H1 (cell line): ENCODE data around the gene KRTAP9-6. TPM values are rescaled to one million over a fixed set of nuclear protein-coding genes. Genes with fewer than 3 reads are reported as not detected.

ENCODE experiments used
- EGR1 ChIP-seq: IDR thresholded peaks from 2 replicates; pipeline ENCODE4 v1.6.1; 2011; ENCODE audit warnings: low read depth, low read length, borderline replicate concordance
- EP300 ChIP-seq, 2 experiments: IDR thresholded peaks; 1 replicate in 1 of 2; 2 replicates in 1 of 2; pipeline ENCODE4 v1.6.1; 2011 to 2012; ENCODE audit warnings: low read depth in 2 of 2, low read length in 2 of 2, mild to moderate bottlenecking in 2 of 2, borderline replicate concordance in 1 of 2, inconsistent platforms in 1 of 2, moderate library complexity in 1 of 2
- NANOG ChIP-seq: IDR thresholded peaks from 2 replicates; pipeline ENCODE4 v1.6.1; 2011; ENCODE audit warnings: low read length, low read depth, mild to moderate bottlenecking, inconsistent platforms; ENCODE audit not compliant: insufficient read depth, poor library complexity, severe bottlenecking
- RAD21 ChIP-seq, 2 experiments: IDR thresholded peaks in 1 of 2; conservative IDR thresholded peaks in 1 of 2; 2 replicates each; pipeline ENCODE4 v1.6.1; 2011; ENCODE audit warnings: low read depth in 2 of 2, low read length in 2 of 2, improper control_type of control experiment in 1 of 2, inconsistent platforms in 1 of 2, mild to moderate bottlenecking in 1 of 2, moderate library complexity in 1 of 2
- RNF2 ChIP-seq: fragments of 200-900, 300-1000 bp; sonication (generic); IDR thresholded peaks from 2 replicates; pipeline ENCODE4 v1.7.1; 2016; ENCODE audit warnings: borderline replicate concordance, low read depth, mild to moderate bottlenecking, antibody characterized with exemption, low read length; ENCODE audit not compliant: poor library complexity, severe bottlenecking; ENCODE audit errors: missing control alignments
- polyA plus RNA-seq, 7 experiments: library from polyadenylated mRNA; depleted of rRNA in 3 of 7; stranded (reverse) in 5 of 7; unstranded in 2 of 7; fragments of >200 nt in 5 of 7; fragments of 200-250 nt in 2 of 7; gene quantifications; 1 replicate in 5 of 7; 2 replicates in 1 of 7; 4 replicates in 1 of 7; pipeline versions ENCODE4 v1.2.1 to v1.2.3, GENCODE V29; 2011 to 2013; ENCODE audit warnings: missing spikeins in 2 of 7, mixed read lengths in 2 of 7
- total RNA-seq: library from RNA; stranded (reverse); fragmentation: NEBNext Ultra II Directional; extraction: Animal tissue kit (Norgen Biotek cat#: 25700); gene quantifications from 2 replicates; pipeline ENCODE4 v1.2.1, GENCODE V29; 2021
- TF ChIP-seq, protein P1 (sequence below): fragments of 300-600 bp; sonication (generic); IDR thresholded peaks from 2 replicates; pipeline ENCODE4 v1.7.1; 2012; ENCODE audit warnings: low read length, moderate library complexity, mild to moderate bottlenecking, inconsistent platforms; ENCODE audit not compliant: insufficient replicate concordance
- TF ChIP-seq, protein P2 (sequence below): IDR thresholded peaks from 2 replicates; pipeline ENCODE4 v1.6.1; 2012; ENCODE audit warnings: low read length, inconsistent platforms

The KRTAP9-6 gene
- total and polyA plus RNA-seq, 2 of the 8 experiments (the other 6 are each of a cell fraction or from before 2014, with no cell fraction given): not detected

GRCh38 chr17:41308251-41308917 is 43.2 kb downstream of the KRTAP9-6 start (continued):
- TF ChIP-seq, protein P1, sequence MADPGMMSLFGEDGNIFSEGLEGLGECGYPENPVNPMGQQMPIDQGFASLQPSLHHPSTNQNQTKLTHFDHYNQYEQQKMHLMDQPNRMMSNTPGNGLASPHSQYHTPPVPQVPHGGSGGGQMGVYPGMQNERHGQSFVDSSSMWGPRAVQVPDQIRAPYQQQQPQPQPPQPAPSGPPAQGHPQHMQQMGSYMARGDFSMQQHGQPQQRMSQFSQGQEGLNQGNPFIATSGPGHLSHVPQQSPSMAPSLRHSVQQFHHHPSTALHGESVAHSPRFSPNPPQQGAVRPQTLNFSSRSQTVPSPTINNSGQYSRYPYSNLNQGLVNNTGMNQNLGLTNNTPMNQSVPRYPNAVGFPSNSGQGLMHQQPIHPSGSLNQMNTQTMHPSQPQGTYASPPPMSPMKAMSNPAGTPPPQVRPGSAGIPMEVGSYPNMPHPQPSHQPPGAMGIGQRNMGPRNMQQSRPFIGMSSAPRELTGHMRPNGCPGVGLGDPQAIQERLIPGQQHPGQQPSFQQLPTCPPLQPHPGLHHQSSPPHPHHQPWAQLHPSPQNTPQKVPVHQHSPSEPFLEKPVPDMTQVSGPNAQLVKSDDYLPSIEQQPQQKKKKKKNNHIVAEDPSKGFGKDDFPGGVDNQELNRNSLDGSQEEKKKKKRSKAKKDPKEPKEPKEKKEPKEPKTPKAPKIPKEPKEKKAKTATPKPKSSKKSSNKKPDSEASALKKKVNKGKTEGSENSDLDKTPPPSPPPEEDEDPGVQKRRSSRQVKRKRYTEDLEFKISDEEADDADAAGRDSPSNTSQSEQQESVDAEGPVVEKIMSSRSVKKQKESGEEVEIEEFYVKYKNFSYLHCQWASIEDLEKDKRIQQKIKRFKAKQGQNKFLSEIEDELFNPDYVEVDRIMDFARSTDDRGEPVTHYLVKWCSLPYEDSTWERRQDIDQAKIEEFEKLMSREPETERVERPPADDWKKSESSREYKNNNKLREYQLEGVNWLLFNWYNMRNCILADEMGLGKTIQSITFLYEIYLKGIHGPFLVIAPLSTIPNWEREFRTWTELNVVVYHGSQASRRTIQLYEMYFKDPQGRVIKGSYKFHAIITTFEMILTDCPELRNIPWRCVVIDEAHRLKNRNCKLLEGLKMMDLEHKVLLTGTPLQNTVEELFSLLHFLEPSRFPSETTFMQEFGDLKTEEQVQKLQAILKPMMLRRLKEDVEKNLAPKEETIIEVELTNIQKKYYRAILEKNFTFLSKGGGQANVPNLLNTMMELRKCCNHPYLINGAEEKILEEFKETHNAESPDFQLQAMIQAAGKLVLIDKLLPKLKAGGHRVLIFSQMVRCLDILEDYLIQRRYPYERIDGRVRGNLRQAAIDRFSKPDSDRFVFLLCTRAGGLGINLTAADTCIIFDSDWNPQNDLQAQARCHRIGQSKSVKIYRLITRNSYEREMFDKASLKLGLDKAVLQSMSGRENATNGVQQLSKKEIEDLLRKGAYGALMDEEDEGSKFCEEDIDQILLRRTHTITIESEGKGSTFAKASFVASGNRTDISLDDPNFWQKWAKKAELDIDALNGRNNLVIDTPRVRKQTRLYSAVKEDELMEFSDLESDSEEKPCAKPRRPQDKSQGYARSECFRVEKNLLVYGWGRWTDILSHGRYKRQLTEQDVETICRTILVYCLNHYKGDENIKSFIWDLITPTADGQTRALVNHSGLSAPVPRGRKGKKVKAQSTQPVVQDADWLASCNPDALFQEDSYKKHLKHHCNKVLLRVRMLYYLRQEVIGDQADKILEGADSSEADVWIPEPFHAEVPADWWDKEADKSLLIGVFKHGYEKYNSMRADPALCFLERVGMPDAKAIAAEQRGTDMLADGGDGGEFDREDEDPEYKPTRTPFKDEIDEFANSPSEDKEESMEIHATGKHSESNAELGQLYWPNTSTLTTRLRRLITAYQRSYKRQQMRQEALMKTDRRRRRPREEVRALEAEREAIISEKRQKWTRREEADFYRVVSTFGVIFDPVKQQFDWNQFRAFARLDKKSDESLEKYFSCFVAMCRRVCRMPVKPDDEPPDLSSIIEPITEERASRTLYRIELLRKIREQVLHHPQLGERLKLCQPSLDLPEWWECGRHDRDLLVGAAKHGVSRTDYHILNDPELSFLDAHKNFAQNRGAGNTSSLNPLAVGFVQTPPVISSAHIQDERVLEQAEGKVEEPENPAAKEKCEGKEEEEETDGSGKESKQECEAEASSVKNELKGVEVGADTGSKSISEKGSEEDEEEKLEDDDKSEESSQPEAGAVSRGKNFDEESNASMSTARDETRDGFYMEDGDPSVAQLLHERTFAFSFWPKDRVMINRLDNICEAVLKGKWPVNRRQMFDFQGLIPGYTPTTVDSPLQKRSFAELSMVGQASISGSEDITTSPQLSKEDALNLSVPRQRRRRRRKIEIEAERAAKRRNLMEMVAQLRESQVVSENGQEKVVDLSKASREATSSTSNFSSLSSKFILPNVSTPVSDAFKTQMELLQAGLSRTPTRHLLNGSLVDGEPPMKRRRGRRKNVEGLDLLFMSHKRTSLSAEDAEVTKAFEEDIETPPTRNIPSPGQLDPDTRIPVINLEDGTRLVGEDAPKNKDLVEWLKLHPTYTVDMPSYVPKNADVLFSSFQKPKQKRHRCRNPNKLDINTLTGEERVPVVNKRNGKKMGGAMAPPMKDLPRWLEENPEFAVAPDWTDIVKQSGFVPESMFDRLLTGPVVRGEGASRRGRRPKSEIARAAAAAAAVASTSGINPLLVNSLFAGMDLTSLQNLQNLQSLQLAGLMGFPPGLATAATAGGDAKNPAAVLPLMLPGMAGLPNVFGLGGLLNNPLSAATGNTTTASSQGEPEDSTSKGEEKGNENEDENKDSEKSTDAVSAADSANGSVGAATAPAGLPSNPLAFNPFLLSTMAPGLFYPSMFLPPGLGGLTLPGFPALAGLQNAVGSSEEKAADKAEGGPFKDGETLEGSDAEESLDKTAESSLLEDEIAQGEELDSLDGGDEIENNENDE: no peak
- TF ChIP-seq RNF2 (no peak), EP300 (IDR thresholded peaks at IDR 0.05; ENCODE audit: borderline replicate concordance in 1 of 2, low read depth in 2 of 2, low read length in 2 of 2) (no peak), NANOG (no peak), EGR1 (no peak), RAD21 (IDR thresholded peaks at IDR 0.05 in 1 of 2, conservative IDR thresholded peaks at IDR 0.05 in 1 of 2; ENCODE audit: low read depth in 2 of 2, low read length in 2 of 2) (no peak)
- TF ChIP-seq, protein P2, sequence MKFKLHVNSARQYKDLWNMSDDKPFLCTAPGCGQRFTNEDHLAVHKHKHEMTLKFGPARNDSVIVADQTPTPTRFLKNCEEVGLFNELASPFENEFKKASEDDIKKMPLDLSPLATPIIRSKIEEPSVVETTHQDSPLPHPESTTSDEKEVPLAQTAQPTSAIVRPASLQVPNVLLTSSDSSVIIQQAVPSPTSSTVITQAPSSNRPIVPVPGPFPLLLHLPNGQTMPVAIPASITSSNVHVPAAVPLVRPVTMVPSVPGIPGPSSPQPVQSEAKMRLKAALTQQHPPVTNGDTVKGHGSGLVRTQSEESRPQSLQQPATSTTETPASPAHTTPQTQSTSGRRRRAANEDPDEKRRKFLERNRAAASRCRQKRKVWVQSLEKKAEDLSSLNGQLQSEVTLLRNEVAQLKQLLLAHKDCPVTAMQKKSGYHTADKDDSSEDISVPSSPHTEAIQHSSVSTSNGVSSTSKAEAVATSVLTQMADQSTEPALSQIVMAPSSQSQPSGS: no peak
